SK-N-SH (cell line): ENCODE data around the gene PCNX4. TPM values are rescaled to one million over a fixed set of nuclear protein-coding genes. Genes with fewer than 3 reads are reported as not detected.

ENCODE experiments used
- CTCF ChIA-PET: fragments of 300-600, 350-600 bp; formaldehyde crosslinking; extraction: SDS; loops from one replicate; lab custom pipeline; 2021; lab: Yijun Ruan, JAX
- POLR2A ChIA-PET: fragments of 350-600 bp; sonication (Branson Sonifier 250); formaldehyde crosslinking; extraction: SDS; loops from one replicate; lab custom pipeline; 2020; ENCODE audit warnings: antibody characterized with exemption, inconsistent platforms; lab: Yijun Ruan, JAX
- DNase-seq: peaks from one replicate; pipeline ENCODE4 v3.0.0; 2012
- H2AFZ ChIP-seq: fragments of 200-600 bp; sonication (generic); 2 replicates; pipeline ENCODE4 v1.8.1; 2016; ENCODE audit warnings: antibody characterized with exemption, mild to moderate bottlenecking, low read depth
- H3F3A ChIP-seq: fragments of 200-600 bp; sonication (generic); replicated peaks from 2 replicates; pipeline ENCODE3; 2016; ENCODE audit warnings: antibody characterized with exemption, mild to moderate bottlenecking; ENCODE audit not compliant: insufficient read depth
- H3K27ac ChIP-seq, 2 experiments: fragments of 200-500 bp in 1 of 2; fragments of 200-600 bp in 1 of 2; sonication (Bioruptor generic) in 1 of 2; sonication (generic), shearing (Covaris generic) in 1 of 2; 2 replicates each; pipeline versions ENCODE4 v1.5.1 to v1.6.1; 2014 to 2016; ENCODE audit warnings: low read depth in 2 of 2, inconsistent platforms in 1 of 2, low read length in 1 of 2, mild to moderate bottlenecking in 1 of 2, mixed read lengths in 1 of 2
- H3K27me3 ChIP-seq: fragments of 200-600 bp; sonication (generic), shearing (Covaris generic); 2 replicates; pipeline ENCODE4 v1.6.1; 2016; ENCODE audit warnings: mixed run types; ENCODE audit not compliant: insufficient read depth
- H3K36me3 ChIP-seq, 2 experiments: fragments of 200-500 bp in 1 of 2; fragments of 200-600 bp in 1 of 2; sonication (Bioruptor generic) in 1 of 2; sonication (generic) in 1 of 2; replicated peaks in 1 of 2; 2 replicates each; pipeline versions ENCODE3 to v1.5.1; 2014 to 2016; ENCODE audit warnings: low read length in 1 of 2, mild to moderate bottlenecking in 1 of 2; ENCODE audit not compliant: insufficient read depth in 2 of 2, control insufficient read depth in 1 of 2
- H3K4me1 ChIP-seq, 2 experiments: fragments of 200-500 bp in 1 of 2; fragments of 200-600 bp in 1 of 2; sonication (Bioruptor generic) in 1 of 2; sonication (generic), shearing (Covaris generic) in 1 of 2; 2 replicates each; pipeline versions ENCODE4 v1.5.1 to v1.6.1; 2014 to 2016; ENCODE audit warnings: low read depth in 1 of 2, low read length in 1 of 2, mixed run types in 1 of 2; ENCODE audit not compliant: insufficient read depth in 2 of 2, control insufficient read depth in 1 of 2
- H3K4me2 ChIP-seq: fragments of 200-600 bp; sonication (generic), shearing (Covaris generic); 2 replicates; pipeline ENCODE4 v1.6.1; 2017; ENCODE audit warnings: mixed run types
- H3K4me3 ChIP-seq, 2 experiments: fragments of 200-500 bp in 1 of 2; fragments of 200-600 bp in 1 of 2; sonication (Bioruptor generic) in 1 of 2; sonication (generic), shearing (Covaris generic) in 1 of 2; 2 replicates each; pipeline versions ENCODE4 v1.5.1 to v1.8.1; 2014 to 2016; ENCODE audit warnings: low read depth in 2 of 2, inconsistent platforms in 1 of 2, low read length in 1 of 2, mild to moderate bottlenecking in 1 of 2, mixed read lengths in 1 of 2, moderate library complexity in 1 of 2
- H3K79me2 ChIP-seq: fragments of 200-600 bp; sonication (generic); 2 replicates; pipeline ENCODE4 v1.8.1; 2017; ENCODE audit warnings: mild to moderate bottlenecking; ENCODE audit not compliant: insufficient read depth
- H3K9ac ChIP-seq: fragments of 200-600 bp; sonication (generic); 2 replicates; pipeline ENCODE4 v1.6.1; 2017; ENCODE audit warnings: mixed run types
- H3K9me2 ChIP-seq: fragments of 200-600 bp; sonication (generic); 2 replicates; pipeline ENCODE4 v1.6.1; 2017; ENCODE audit warnings: mixed run types
- H3K9me3 ChIP-seq: fragments of 200-600 bp; sonication (generic); 2 replicates; pipeline ENCODE4 v1.6.1; 2017; ENCODE audit warnings: mixed run types, mild to moderate bottlenecking, moderate library complexity
- H4K20me1 ChIP-seq: fragments of 200-600 bp; sonication (generic); 2 replicates; pipeline ENCODE4 v1.6.1; 2017; ENCODE audit warnings: mild to moderate bottlenecking, mixed run types; ENCODE audit not compliant: insufficient read depth
- CTCF ChIP-seq: fragments of 200-600 bp; sonication (generic); IDR thresholded peaks from 2 replicates; pipeline ENCODE4 v1.6.1; 2017; ENCODE audit warnings: antibody characterized with exemption, mild to moderate bottlenecking, moderate library complexity
- EP300 ChIP-seq, 2 experiments: IDR thresholded peaks; 2 replicates each; pipeline versions ENCODE4 v1.4.0 to v1.6.1; 2012; ENCODE audit warnings: borderline replicate concordance in 1 of 2, low read depth in 1 of 2, low read length in 1 of 2
- FOSL2 ChIP-seq: IDR thresholded peaks from 2 replicates; pipeline ENCODE4 v1.4.0; 2012; ENCODE audit warnings: low read depth, mild to moderate bottlenecking, moderate library complexity, borderline replicate concordance
- FOXJ3 ChIP-seq: sonication (generic); formaldehyde crosslinking; IDR thresholded peaks from 2 replicates; pipeline ENCODE4 v1.5.1; 2020; ENCODE audit warnings: mild to moderate bottlenecking, missing genetic modification reagents
- FOXM1 ChIP-seq: IDR thresholded peaks from 2 replicates; pipeline ENCODE4 v1.4.0; 2012; ENCODE audit warnings: low read depth, mild to moderate bottlenecking
- GATA2 ChIP-seq: sonication (generic); formaldehyde crosslinking; IDR thresholded peaks from 2 replicates; pipeline ENCODE4 v1.5.0; 2020; ENCODE audit warnings: mild to moderate bottlenecking, missing genetic modification reagents
- JUND ChIP-seq: IDR thresholded peaks from 2 replicates; pipeline ENCODE4 v1.4.0; 2012
- MAX ChIP-seq: IDR thresholded peaks from 2 replicates; pipeline ENCODE4 v1.4.0; 2012; ENCODE audit warnings: low read depth
- MEF2A ChIP-seq: IDR thresholded peaks from 2 replicates; pipeline ENCODE4 v1.4.0; 2012; ENCODE audit warnings: low read depth, borderline replicate concordance
- NRF1 ChIP-seq: IDR thresholded peaks from 2 replicates; pipeline ENCODE4 v1.6.1; 2012; ENCODE audit warnings: low read depth, mild to moderate bottlenecking, low read length
- PBX3 ChIP-seq: IDR thresholded peaks from 2 replicates; pipeline ENCODE4; 2012
- RAD21 ChIP-seq: IDR thresholded peaks from 2 replicates; pipeline ENCODE4 v1.6.1; 2012; ENCODE audit warnings: mild to moderate bottlenecking, low read length
- RFX5 ChIP-seq: IDR thresholded peaks from 2 replicates; pipeline ENCODE4 v1.6.1; 2012; ENCODE audit warnings: mild to moderate bottlenecking, improper control_type of control experiment, low read length
- SMC3 ChIP-seq: IDR thresholded peaks from 2 replicates; pipeline ENCODE4 v1.6.1; 2012; ENCODE audit warnings: low read depth, low read length, improper control_type of control experiment
- TAF1 ChIP-seq: IDR thresholded peaks from 2 replicates; pipeline ENCODE4 v1.6.1; 2012; ENCODE audit warnings: low read depth, mild to moderate bottlenecking, low read length, moderate library complexity, borderline replicate concordance
- USF2 ChIP-seq: fragments of 150-350 bp; IDR thresholded peaks from 2 replicates; pipeline ENCODE4 v1.6.1; 2017; ENCODE audit warnings: antibody characterized with exemption, low read length, low read depth, borderline replicate concordance
- YY1 ChIP-seq: IDR thresholded peaks from 2 replicates; pipeline ENCODE4 v1.4.0; 2012; ENCODE audit warnings: low read depth, mild to moderate bottlenecking
- ZBTB33 ChIP-seq: IDR thresholded peaks from 2 replicates; pipeline ENCODE4 v1.4.0; 2012; ENCODE audit warnings: low read depth, borderline replicate concordance
- WGBS: methylation state at CpG from one replicate; pipeline ENCODE4 v1.1.6; 2017; ENCODE audit warnings: low lambda C conversion rate; 5-methylcytosine and 5-hydroxymethylcytosine counted together
- polyA plus RNA-seq, 3 experiments: library from polyadenylated mRNA; depleted of rRNA; stranded (reverse); fragments of >200 nt; gene quantifications; 2 replicates each; pipeline ENCODE4 v1.2.3, GENCODE V29; 2012

Gene PCNX4
- polyA plus RNA-seq, 1 of the 3 experiments (the other 2 are of a cell fraction): 21.1 TPM

- no peaks in the 10 kb centered on the region for H3F3A ChIP-seq
- H4K20me1 ChIP-seq: no peaks in the 10 kb centered on the region
- H3K27me3 ChIP-seq: no peaks in the 10 kb centered on the region
- no peak for TF ChIP-seq FOXM1
- TF ChIP-seq USF2: no peak
- TF ChIP-seq FOXJ3 (CRISPR knock-in tag): no peak
- no peak for TF ChIP-seq PBX3
- no peak for TF ChIP-seq EP300 (IDR thresholded peaks at IDR 0.05; ENCODE audit: borderline replicate concordance in 1 of 2, low read depth in 1 of 2, low read length in 1 of 2)
- no peak for TF ChIP-seq NRF1
- TF ChIP-seq JUND: no peak
- TF ChIP-seq TAF1: no peak
- no peak for TF ChIP-seq MEF2A
- no peak for TF ChIP-seq YY1
- TF ChIP-seq FOSL2: no peak
- no peak for TF ChIP-seq MAX
- TF ChIP-seq CTCF: no peak
- TF ChIP-seq RAD21: no peak
- TF ChIP-seq GATA2 (CRISPR knock-in tag): no peak
- TF ChIP-seq RFX5: no peak
- no peak for TF ChIP-seq SMC3
- no peak for TF ChIP-seq ZBTB33
- H3K27ac ChIP-seq: no peak overlapping the region
- no peak overlapping the region for H3K4me2 ChIP-seq
- no peak overlapping the region for H3K9ac ChIP-seq
- H3K4me1 ChIP-seq: peaks cover 4 to 6% of the 10 kb centered on the region in 2 experiments; a peak in 2 of 4 replicates
- CTCF ChIA-PET: interaction anchor here (1.0 to 2.2 kb wide), 5 partner anchors 16 to 376 kb away, joined by 3 to 16 read pairs (median 4); no protein-coding TSS in a partner anchor
- no peaks in the 10 kb centered on the region for H3K9me3 ChIP-seq
- no peaks in the 10 kb centered on the region for H3K36me3 ChIP-seq
- POLR2A ChIA-PET: no interaction called here
- DNase-seq: no peak
- 53% methylated on average over 1 of the region's 1 CpG for WGBS
- no peak overlapping the region for H3K4me3 ChIP-seq
- no peaks in the 10 kb centered on the region for H3K79me2 ChIP-seq
- H2AFZ ChIP-seq: no peak overlapping the region
- H3K9me2 ChIP-seq: no peaks in the 10 kb centered on the region
These were observed 97.0 kb downstream of the PCNX4 start for GRCh38 chr14:60188696-60189095.
